GM12878 (cell line): Measurements from ENCODE around the gene TMX3. TPM values are rescaled to one million over a fixed set of nuclear protein-coding genes. Genes with fewer than 3 reads are reported as not detected.

Source experiments
- ATAC-seq: fragments of 200-7000 bp; cut with Tn5 transposase; 3 replicates; pipeline ENCODE4 v1.9.1; 2020; ENCODE audit warnings: mild to moderate bottlenecking, moderate library complexity
- BruUV-seq: library from RNA; stranded (reverse); fragments of 400-500 nt; replicated peaks from 2 replicates; lab custom pipeline; 2021; lab: Mats Ljungman, UMichigan
- CTCF ChIA-PET: fragments of 300-600 bp; sonication (Branson Sonifier 250); formaldehyde crosslinking; extraction: SDS; loops from one replicate; lab custom pipeline; 2021; ENCODE audit warnings: inconsistent platforms; lab: Yijun Ruan, JAX
- POLR2A ChIA-PET: fragments of 350-600 bp; formaldehyde crosslinking; extraction: SDS; loops from one replicate; lab custom pipeline; 2021; ENCODE audit warnings: inconsistent platforms; lab: Charles Lee
- RAD21 ChIA-PET: fragments of 300-600 bp; sonication (Branson Sonifier 250); formaldehyde crosslinking; loops from one replicate; lab custom pipeline; 2023; ENCODE audit warnings: antibody characterized with exemption; ENCODE audit not compliant: unreplicated experiment; lab: Charles Lee
- SMC1A ChIA-PET: fragments of 300-600 bp; sonication (Branson Sonifier 250); formaldehyde crosslinking; loops from one replicate; lab custom pipeline; 2023; ENCODE audit not compliant: unreplicated experiment, uncharacterized antibody; lab: Charles Lee
- DNase-seq: peaks from one replicate; pipeline ENCODE4 v3.0.0-alpha.2; 2011; ENCODE audit warnings: low read depth, low spot score
- FAIRE-seq: peaks from 3 replicates; lab custom pipeline; 2011; peaks lifted over from hg19 to GRCh38; lab: Jason Lieb, UNC
- H2AFZ ChIP-seq: 2 replicates; pipeline ENCODE4 v1.6.0; 2011; ENCODE audit warnings: low read depth, low read length, control low read depth; ENCODE audit not compliant: control insufficient read depth
- H3K27ac ChIP-seq: 2 replicates; pipeline ENCODE4 v1.5.1; 2011; ENCODE audit warnings: control low read depth; ENCODE audit not compliant: control insufficient read depth, insufficient read depth
- H3K27me3 ChIP-seq, 2 experiments: replicated peaks in 1 of 2; 2 replicates each; pipeline versions ENCODE4 v1.6.0 to v1.6.1; 2011; ENCODE audit warnings: low read length in 1 of 2; ENCODE audit not compliant: control insufficient read depth in 2 of 2, insufficient read depth in 2 of 2
- H3K36me3 ChIP-seq, 2 experiments: 2 replicates each; pipeline ENCODE4 v1.5.1; 2011; ENCODE audit warnings: low read length in 1 of 2; ENCODE audit not compliant: control insufficient read depth in 2 of 2, insufficient read depth in 2 of 2
- H3K4me1 ChIP-seq: 2 replicates; pipeline ENCODE4 v1.6.1; 2011; ENCODE audit warnings: mild to moderate bottlenecking, low read length, moderate library complexity, mixed read lengths; ENCODE audit not compliant: control insufficient read depth, insufficient read depth
- H3K4me2 ChIP-seq: 2 replicates; pipeline ENCODE4 v1.6.0; 2011; ENCODE audit warnings: control low read depth; ENCODE audit not compliant: control insufficient read depth, insufficient read depth
- H3K4me3 ChIP-seq: fragments of 200-600 bp; sonication (generic); 2 replicates; pipeline ENCODE4 v1.5.1; 2016
- H3K79me2 ChIP-seq: 2 replicates; pipeline ENCODE4 v1.6.0; 2011; ENCODE audit warnings: low read length; ENCODE audit not compliant: control insufficient read depth, insufficient read depth
- H3K9ac ChIP-seq: 2 replicates; pipeline ENCODE4 v1.8.0; 2011; ENCODE audit warnings: low read length, control low read depth, mixed read lengths; ENCODE audit not compliant: control insufficient read depth, insufficient read depth
- H3K9me3 ChIP-seq: replicated peaks from 3 replicates; pipeline ENCODE4 v1.5.1; 2011; ENCODE audit warnings: mild to moderate bottlenecking, low read length; ENCODE audit not compliant: control insufficient read depth, insufficient read depth
- H4K20me1 ChIP-seq: 2 replicates; pipeline ENCODE4 v1.6.0; 2011; ENCODE audit not compliant: control insufficient read depth, insufficient read depth
- BCL11A ChIP-seq: IDR thresholded peaks from 2 replicates; pipeline ENCODE4 v1.6.1; 2011; ENCODE audit warnings: low read depth, low read length
- BMI1 ChIP-seq: fragments of 450-650 bp; IDR thresholded peaks from 2 replicates; pipeline ENCODE4 v1.6.1; 2016; ENCODE audit warnings: mild to moderate bottlenecking, moderate library complexity, borderline replicate concordance
- CHD4 ChIP-seq: fragments of 200-600 bp; sonication (generic); IDR thresholded peaks from 2 replicates; pipeline ENCODE4 v1.6.1; 2016; ENCODE audit warnings: mild to moderate bottlenecking
- DPF2 ChIP-seq: fragments of 450-650 bp; IDR thresholded peaks from 2 replicates; pipeline ENCODE4 v1.6.1; 2017; ENCODE audit warnings: mild to moderate bottlenecking
- FOXM1 ChIP-seq: IDR thresholded peaks from 2 replicates; pipeline ENCODE4 v1.6.1; 2012; ENCODE audit warnings: low read depth, mild to moderate bottlenecking, inconsistent platforms, low read length, moderate library complexity
- MXI1 ChIP-seq: fragments of 150-350 bp; IDR thresholded peaks from 2 replicates; pipeline ENCODE4 v1.6.1; 2011; ENCODE audit warnings: low read depth, mild to moderate bottlenecking, inconsistent platforms, low read length, improper control_type of control experiment
- MYB ChIP-seq: fragments of 150-350 bp; IDR thresholded peaks from 2 replicates; pipeline ENCODE4 v1.6.1; 2014; ENCODE audit warnings: mild to moderate bottlenecking, low read depth, low read length, borderline replicate concordance
- RELA ChIP-seq: fragments of 450-650 bp; IDR thresholded peaks from 2 replicates; pipeline ENCODE4 v1.8.0; 2014; ENCODE audit warnings: borderline replicate concordance; ENCODE audit not compliant: partially characterized antibody
- SMC3 ChIP-seq: IDR thresholded peaks from 2 replicates; pipeline ENCODE4 v1.6.1; 2011; ENCODE audit warnings: low read length, improper control_type of control experiment, borderline replicate concordance
- STAT1 ChIP-seq: fragments of 450-650 bp; conservative IDR thresholded peaks from 2 replicates; pipeline ENCODE4 v1.6.1; 2014; ENCODE audit warnings: antibody characterized with exemption, mild to moderate bottlenecking
- YBX1 ChIP-seq: fragments of 450-650 bp; IDR thresholded peaks from 2 replicates; pipeline ENCODE4 v1.6.1; 2016; ENCODE audit warnings: antibody characterized with exemption
- ZBED1 ChIP-seq: IDR thresholded peaks from 2 replicates; pipeline ENCODE4 v1.6.1; 2016; ENCODE audit warnings: borderline replicate concordance
- WGBS: methylation state at CpG from one replicate; pipeline ENCODE4 v1.1.6; 2016; ENCODE audit warnings: low lambda C conversion rate; ENCODE audit not compliant: insufficient replicate concordance, insufficient coverage; ENCODE audit errors: missing lambda C conversion rate; 5-methylcytosine and 5-hydroxymethylcytosine counted together
- in situ Hi-C: fragments of 300-500 bp; cut with MboI; formaldehyde crosslinking; loops from 9 replicates; pipeline ENCODE4 v1.14.3; 2018; ENCODE audit warnings: mixed read lengths
- intact Hi-C: fragments of 100-400 bp; cut with micrococcal nuclease; formaldehyde crosslinking; loops from one replicate; pipeline ENCODE4 v1.14.2; 2022; ENCODE audit not compliant: unreplicated experiment
- polyA plus RNA-seq, 11 experiments: library from polyadenylated mRNA; depleted of rRNA in 4 of 11; unstranded in 6 of 11; stranded (reverse) in 5 of 11; fragments of >200 nt; fragmentation: Nextera tagmentation in 4 of 11; fragmentation: Illumina TruSeq in 1 of 11; extraction: Ambion mirVana in 4 of 11; extraction: Trizol in 1 of 11; gene quantifications; 1 replicate in 1 of 11; 2 replicates in 10 of 11; pipeline versions ENCODE4 v1.2.1 to v1.2.3, GENCODE V29; 2011 to 2016; ENCODE audit warnings: inconsistent platforms in 2 of 11, missing spikeins in 2 of 11, low read depth in 1 of 11
- total RNA-seq, 4 experiments: library from RNA; depleted of rRNA in 3 of 4; stranded (reverse); fragments of >200 nt in 3 of 4; fragmentation: Illumina TruSeq in 1 of 4; extraction: Trizol in 1 of 4; gene quantifications; 2 replicates each; pipeline versions ENCODE4 v1.2.1 to v1.2.3, GENCODE V29; 2013 to 2021
- TF ChIP-seq, protein P1 (sequence below): IDR thresholded peaks from 2 replicates; pipeline ENCODE4 v1.6.1; 2011; ENCODE audit warnings: low read depth, mild to moderate bottlenecking, low read length, moderate library complexity, borderline replicate concordance; ENCODE audit errors: extremely low read depth
- TF ChIP-seq, protein P2 (sequence below): fragments of 450-650 bp; IDR thresholded peaks from 2 replicates; pipeline ENCODE4 v1.6.1; 2018; ENCODE audit warnings: mild to moderate bottlenecking, low read depth, moderate library complexity; ENCODE audit not compliant: partially characterized antibody
- TF ChIP-seq, protein P3 (sequence below): IDR thresholded peaks from 2 replicates; pipeline ENCODE4 v1.6.1; 2012; ENCODE audit warnings: low read depth, low read length, improper control_type of control experiment
- TF ChIP-seq, protein P4 (sequence below): IDR thresholded peaks from 2 replicates; pipeline ENCODE4 v1.6.1; 2012; ENCODE audit warnings: improper control_type of control experiment, low read depth, low read length; ENCODE audit not compliant: insufficient replicate concordance

Gene TMX3
- total and polyA plus RNA-seq, 10 of the 15 experiments (the other 5 are each of a cell fraction or from before 2014, with no cell fraction given): 14.2 to 85.6 (median 29.7) TPM

DNA sequence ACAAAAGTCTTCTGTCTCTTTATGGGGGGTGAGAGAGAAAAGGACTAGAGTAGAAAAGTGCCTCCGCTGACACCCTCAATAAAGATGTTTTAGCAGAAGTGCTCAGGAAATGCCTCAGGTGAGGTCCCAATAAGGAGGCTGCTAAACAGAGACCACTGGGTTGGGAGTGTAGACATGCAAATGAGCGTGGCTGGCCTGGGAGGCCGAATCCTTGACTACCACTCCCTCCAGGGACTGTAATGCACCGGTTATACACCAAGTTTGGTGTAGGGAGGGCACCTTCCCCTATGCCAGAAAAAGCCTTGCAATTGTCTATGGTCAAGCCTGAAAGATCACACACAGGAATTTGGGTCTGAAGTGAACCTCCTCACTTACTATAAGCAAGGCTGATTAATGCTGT is 1.8 kb downstream of the TMX3 start:
- peaks cover 4% of the 10 kb centered on the region; the same call in 1 of the 2 replicates for H4K20me1 ChIP-seq
- H3K9ac ChIP-seq: no peak overlapping the region
- CTCF ChIA-PET: no interaction called here
- H2AFZ ChIP-seq: no peak overlapping the region
- H3K9me3 ChIP-seq: no peaks in the 10 kb centered on the region
- POLR2A ChIA-PET: no interaction called here
- H3K4me1 ChIP-seq: peaks cover 5% of the 10 kb centered on the region; the same call in 1 of the 2 replicates
- H3K4me3 ChIP-seq: peak overlapping the region; percentile 41
- H3K27me3 ChIP-seq: no peaks in the 10 kb centered on the region
- peaks cover 0 to 22% of the 10 kb centered on the region in 2 experiments; a peak in 3 of 4 replicates for H3K36me3 ChIP-seq
- FAIRE-seq (peak; percentile 86), DNase-seq (no peak), ATAC-seq (peak; percentile 11)
- RAD21 ChIA-PET: interaction anchor here (0.6 kb wide), 1 partner anchor 189 kb away, joined by 3 read pairs; no protein-coding TSS in a partner anchor
- in situ Hi-C loops (loop anchor here (10.0 kb wide), 1 partner anchor 1492 kb away; the partner anchor contains the start of gene RTTN), intact Hi-C loops (loop anchor here (10.0 kb wide), 1 partner anchor 1492 kb away; the partner anchor contains the start of gene RTTN)
- BruUV-seq: no TSS peak
- peaks cover 40% of the 10 kb centered on the region for H3K79me2 ChIP-seq
- SMC1A ChIA-PET: no interaction called here
- 26% methylated on average over 4 of the region's 4 CpGs for WGBS
- H3K27ac ChIP-seq: no peak overlapping the region
- peak overlapping the region; percentile 66 for H3K4me2 ChIP-seq
- no peak for TF ChIP-seq MXI1
- TF ChIP-seq DPF2: no peak
- TF ChIP-seq, protein P1, sequence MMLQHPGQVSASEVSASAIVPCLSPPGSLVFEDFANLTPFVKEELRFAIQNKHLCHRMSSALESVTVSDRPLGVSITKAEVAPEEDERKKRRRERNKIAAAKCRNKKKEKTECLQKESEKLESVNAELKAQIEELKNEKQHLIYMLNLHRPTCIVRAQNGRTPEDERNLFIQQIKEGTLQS: no peak
- TF ChIP-seq CHD4: no peak
- TF ChIP-seq, protein P2, sequence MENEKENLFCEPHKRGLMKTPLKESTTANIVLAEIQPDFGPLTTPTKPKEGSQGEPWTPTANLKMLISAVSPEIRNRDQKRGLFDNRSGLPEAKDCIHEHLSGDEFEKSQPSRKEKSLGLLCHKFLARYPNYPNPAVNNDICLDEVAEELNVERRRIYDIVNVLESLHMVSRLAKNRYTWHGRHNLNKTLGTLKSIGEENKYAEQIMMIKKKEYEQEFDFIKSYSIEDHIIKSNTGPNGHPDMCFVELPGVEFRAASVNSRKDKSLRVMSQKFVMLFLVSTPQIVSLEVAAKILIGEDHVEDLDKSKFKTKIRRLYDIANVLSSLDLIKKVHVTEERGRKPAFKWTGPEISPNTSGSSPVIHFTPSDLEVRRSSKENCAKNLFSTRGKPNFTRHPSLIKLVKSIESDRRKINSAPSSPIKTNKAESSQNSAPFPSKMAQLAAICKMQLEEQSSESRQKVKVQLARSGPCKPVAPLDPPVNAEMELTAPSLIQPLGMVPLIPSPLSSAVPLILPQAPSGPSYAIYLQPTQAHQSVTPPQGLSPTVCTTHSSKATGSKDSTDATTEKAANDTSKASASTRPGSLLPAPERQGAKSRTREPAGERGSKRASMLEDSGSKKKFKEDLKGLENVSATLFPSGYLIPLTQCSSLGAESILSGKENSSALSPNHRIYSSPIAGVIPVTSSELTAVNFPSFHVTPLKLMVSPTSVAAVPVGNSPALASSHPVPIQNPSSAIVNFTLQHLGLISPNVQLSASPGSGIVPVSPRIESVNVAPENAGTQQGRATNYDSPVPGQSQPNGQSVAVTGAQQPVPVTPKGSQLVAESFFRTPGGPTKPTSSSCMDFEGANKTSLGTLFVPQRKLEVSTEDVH: no peak
- no peak for TF ChIP-seq SMC3
- TF ChIP-seq YBX1: no peak
- no peak for TF ChIP-seq RELA
- no peak for TF ChIP-seq BMI1
- no peak for TF ChIP-seq ZBED1
- TF ChIP-seq, protein P3, sequence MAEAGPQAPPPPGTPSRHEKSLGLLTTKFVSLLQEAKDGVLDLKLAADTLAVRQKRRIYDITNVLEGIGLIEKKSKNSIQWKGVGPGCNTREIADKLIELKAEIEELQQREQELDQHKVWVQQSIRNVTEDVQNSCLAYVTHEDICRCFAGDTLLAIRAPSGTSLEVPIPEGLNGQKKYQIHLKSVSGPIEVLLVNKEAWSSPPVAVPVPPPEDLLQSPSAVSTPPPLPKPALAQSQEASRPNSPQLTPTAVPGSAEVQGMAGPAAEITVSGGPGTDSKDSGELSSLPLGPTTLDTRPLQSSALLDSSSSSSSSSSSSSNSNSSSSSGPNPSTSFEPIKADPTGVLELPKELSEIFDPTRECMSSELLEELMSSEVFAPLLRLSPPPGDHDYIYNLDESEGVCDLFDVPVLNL: no peak
- no peak for TF ChIP-seq FOXM1
- TF ChIP-seq MYB: no peak
- no peak for TF ChIP-seq BCL11A
- TF ChIP-seq, protein P4, sequence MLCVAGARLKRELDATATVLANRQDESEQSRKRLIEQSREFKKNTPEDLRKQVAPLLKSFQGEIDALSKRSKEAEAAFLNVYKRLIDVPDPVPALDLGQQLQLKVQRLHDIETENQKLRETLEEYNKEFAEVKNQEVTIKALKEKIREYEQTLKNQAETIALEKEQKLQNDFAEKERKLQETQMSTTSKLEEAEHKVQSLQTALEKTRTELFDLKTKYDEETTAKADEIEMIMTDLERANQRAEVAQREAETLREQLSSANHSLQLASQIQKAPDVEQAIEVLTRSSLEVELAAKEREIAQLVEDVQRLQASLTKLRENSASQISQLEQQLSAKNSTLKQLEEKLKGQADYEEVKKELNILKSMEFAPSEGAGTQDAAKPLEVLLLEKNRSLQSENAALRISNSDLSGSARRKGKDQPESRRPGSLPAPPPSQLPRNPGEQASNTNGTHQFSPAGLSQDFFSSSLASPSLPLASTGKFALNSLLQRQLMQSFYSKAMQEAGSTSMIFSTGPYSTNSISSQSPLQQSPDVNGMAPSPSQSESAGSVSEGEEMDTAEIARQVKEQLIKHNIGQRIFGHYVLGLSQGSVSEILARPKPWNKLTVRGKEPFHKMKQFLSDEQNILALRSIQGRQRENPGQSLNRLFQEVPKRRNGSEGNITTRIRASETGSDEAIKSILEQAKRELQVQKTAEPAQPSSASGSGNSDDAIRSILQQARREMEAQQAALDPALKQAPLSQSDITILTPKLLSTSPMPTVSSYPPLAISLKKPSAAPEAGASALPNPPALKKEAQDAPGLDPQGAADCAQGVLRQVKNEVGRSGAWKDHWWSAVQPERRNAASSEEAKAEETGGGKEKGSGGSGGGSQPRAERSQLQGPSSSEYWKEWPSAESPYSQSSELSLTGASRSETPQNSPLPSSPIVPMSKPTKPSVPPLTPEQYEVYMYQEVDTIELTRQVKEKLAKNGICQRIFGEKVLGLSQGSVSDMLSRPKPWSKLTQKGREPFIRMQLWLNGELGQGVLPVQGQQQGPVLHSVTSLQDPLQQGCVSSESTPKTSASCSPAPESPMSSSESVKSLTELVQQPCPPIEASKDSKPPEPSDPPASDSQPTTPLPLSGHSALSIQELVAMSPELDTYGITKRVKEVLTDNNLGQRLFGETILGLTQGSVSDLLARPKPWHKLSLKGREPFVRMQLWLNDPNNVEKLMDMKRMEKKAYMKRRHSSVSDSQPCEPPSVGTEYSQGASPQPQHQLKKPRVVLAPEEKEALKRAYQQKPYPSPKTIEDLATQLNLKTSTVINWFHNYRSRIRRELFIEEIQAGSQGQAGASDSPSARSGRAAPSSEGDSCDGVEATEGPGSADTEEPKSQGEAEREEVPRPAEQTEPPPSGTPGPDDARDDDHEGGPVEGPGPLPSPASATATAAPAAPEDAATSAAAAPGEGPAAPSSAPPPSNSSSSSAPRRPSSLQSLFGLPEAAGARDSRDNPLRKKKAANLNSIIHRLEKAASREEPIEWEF: no peak
- no peak for TF ChIP-seq STAT1
